NT2/D1 (cell line): ENCODE measurements around the gene ILDR2.

Source experiments
- YY1 ChIP-seq: IDR thresholded peaks from 2 replicates; pipeline ENCODE4 v1.6.1; 2011; ENCODE audit not compliant: insufficient read length, insufficient read depth
- ZNF274 ChIP-seq: IDR thresholded peaks from 2 replicates; pipeline ENCODE4 v1.6.1; 2011; ENCODE audit warnings: mild to moderate bottlenecking, low read depth, low read length

DNA sequence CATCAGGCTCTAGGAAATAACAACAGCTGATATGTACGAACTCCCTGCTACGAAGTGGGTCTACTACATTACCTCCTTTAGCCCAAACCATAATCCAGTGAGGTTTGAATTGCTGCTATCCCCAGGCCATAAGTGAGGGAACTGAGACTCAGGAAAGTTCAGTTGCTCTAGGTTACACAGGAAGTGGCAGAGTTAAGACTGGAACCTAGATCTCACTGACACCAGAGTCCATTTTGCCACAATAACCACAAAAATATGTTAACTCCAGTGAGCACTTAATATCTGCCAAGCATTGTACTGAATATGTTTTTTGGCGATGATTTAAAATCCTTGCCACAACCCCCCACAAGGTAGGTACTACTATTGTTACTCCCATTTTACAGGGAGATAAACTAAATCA lies 90.4 kb downstream of the ILDR2 start:
- TF ChIP-seq ZNF274 (no peak), YY1 (no peak)
